ENCODE data around the gene HOXA6. TPM values are rescaled to one million over a fixed set of nuclear protein-coding genes. Genes with fewer than 3 reads are reported as not detected.

The HOXA6 gene
- total and polyA plus RNA-seq, 2 of the 4 experiments (the other 2 are of a cell fraction) = 1.4 to 1.8 TPM

DNA sequence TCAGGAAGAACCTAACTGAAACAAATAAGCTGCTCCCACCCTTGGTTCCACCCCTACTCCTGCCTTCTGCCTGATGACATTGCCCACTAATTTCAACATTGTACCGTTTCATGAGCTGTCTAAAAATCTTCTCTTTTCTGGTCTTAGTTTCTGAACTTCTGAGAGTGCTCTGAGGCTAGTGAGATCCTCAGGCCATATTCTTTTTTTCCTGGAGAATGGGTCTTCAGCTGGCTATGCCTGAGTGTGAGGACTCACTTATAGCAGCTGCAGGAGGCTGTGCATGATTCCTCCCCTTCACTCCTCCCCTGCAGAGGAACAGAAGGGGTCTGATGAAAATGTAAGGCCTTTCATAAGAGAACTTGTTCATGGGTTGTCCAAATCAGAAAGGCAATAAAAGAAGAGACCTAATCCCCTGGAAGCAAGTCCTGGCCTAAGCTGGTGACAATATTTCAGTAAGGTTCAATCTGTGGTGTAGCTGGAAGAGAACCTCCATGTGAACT lies 28.1 kb downstream of the HOXA6 start:
- H3K18ac ChIP-seq (ENCODE audit: low read depth, low read length) = peak overlapping the region; percentile 66
- dilution Hi-C loops (cut with HindIII; ENCODE audit: low sequenced_read_pairs, unreplicated experiment) (no loop called here), in situ Hi-C loops (cut with MboI; ENCODE audit: low sequenced_read_pairs) (no loop called here), intact Hi-C loops (cut with micrococcal nuclease) (no loop called here)
- H3K4ac ChIP-seq (ENCODE audit: low read depth, low read length) = peak overlapping the region; percentile 56
- DNase-seq = peak; percentile 26
- peak overlapping the region; percentile 40 for H2BK20ac ChIP-seq (ENCODE audit: low read depth, low read length)
- H3K36me3 ChIP-seq (ENCODE audit: control insufficient read depth, insufficient read depth, low read length) = peaks cover 9% of the 10 kb centered on the region; the same call in 1 of the 2 replicates
- no peak for TF ChIP-seq SMC3 (IDR thresholded peaks at IDR 0.05; ENCODE audit: low read depth, low read length)
- TF ChIP-seq, protein P1, sequence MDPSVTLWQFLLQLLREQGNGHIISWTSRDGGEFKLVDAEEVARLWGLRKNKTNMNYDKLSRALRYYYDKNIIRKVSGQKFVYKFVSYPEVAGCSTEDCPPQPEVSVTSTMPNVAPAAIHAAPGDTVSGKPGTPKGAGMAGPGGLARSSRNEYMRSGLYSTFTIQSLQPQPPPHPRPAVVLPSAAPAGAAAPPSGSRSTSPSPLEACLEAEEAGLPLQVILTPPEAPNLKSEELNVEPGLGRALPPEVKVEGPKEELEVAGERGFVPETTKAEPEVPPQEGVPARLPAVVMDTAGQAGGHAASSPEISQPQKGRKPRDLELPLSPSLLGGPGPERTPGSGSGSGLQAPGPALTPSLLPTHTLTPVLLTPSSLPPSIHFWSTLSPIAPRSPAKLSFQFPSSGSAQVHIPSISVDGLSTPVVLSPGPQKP (IDR thresholded peaks at IDR 0.05; ENCODE audit: borderline replicate concordance, low read depth, low read length) = no peak
- TF ChIP-seq MXI1 (IDR thresholded peaks at IDR 0.05; ENCODE audit: borderline replicate concordance, low read depth, low read length) = no peak
- no peak for TF ChIP-seq BHLHE40 (IDR thresholded peaks at IDR 0.05; ENCODE audit: low read depth, low read length)
- no peak for TF ChIP-seq CEBPB (IDR thresholded peaks at IDR 0.05; ENCODE audit: low read depth, low read length)
- TF ChIP-seq, protein P2, sequence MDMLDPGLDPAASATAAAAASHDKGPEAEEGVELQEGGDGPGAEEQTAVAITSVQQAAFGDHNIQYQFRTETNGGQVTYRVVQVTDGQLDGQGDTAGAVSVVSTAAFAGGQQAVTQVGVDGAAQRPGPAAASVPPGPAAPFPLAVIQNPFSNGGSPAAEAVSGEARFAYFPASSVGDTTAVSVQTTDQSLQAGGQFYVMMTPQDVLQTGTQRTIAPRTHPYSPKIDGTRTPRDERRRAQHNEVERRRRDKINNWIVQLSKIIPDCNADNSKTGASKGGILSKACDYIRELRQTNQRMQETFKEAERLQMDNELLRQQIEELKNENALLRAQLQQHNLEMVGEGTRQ (IDR thresholded peaks at IDR 0.05; ENCODE audit: low read depth, low read length) = no peak
- TF ChIP-seq MAFK (IDR thresholded peaks at IDR 0.05; ENCODE audit: low read depth, low read length) = no peak
- TF ChIP-seq POLR2A (IDR thresholded peaks at IDR 0.05; ENCODE audit: low read depth, low read length) = no peak
- no peak overlapping the region for H2AFZ ChIP-seq (replicated peaks; ENCODE audit: low read length, poor library complexity)
- H3K9ac ChIP-seq (ENCODE audit: low read depth, low read length) = peak overlapping the region; percentile 20; the same call in 1 of the 2 replicates
- peaks cover 7% of the 10 kb centered on the region; the same call in 1 of the 2 replicates for H3K9me1 ChIP-seq (ENCODE audit: insufficient read depth, low read length)
- peaks cover 29% of the 10 kb centered on the region for H3K4me1 ChIP-seq (ENCODE audit: control insufficient read depth, insufficient read depth, low read length)
- H3K27ac ChIP-seq (ENCODE audit: insufficient read depth, low read length) = peak overlapping the region; percentile 86; the same call in 1 of the 2 replicates
- no TSS peak for BruUV-seq (replicated peaks)
- peak overlapping the region; percentile 2 for H2BK5ac ChIP-seq (ENCODE audit: low read depth, low read length, poor library complexity, severe bottlenecking)
- peak overlapping the region; percentile 37 for H2AK5ac ChIP-seq (ENCODE audit: low read depth, low read length)
- no CpG with 5 or more reads among the region's 1 CpG for WGBS, 2 experiments (ENCODE audit: extremely low coverage in 2 of 2, insufficient read length in 1 of 2)
- H2BK15ac ChIP-seq (ENCODE audit: low read depth, low read length) = peak overlapping the region; percentile 81
- POLR2A ChIA-PET (ENCODE audit: unreplicated experiment) = interaction anchor here (0.7 to 0.9 kb wide), 2 partner anchors 8 to 14 kb away, joined by 3 read pairs; no protein-coding TSS in a partner anchor
- peak overlapping the region; percentile 37 for H4K5ac ChIP-seq (ENCODE audit: low read depth, low read length)
- peak overlapping the region; percentile 23; the same call in 1 of the 2 replicates for H3K4me2 ChIP-seq (ENCODE audit: low read depth, low read length)
- peak overlapping the region; percentile 80 for H3K23ac ChIP-seq (ENCODE audit: low read depth, low read length)
- H3K79me1 ChIP-seq (ENCODE audit: low read depth in 1 of 2, low read length in 2 of 2) = peaks cover 0 to 39% of the 10 kb centered on the region in 2 experiments; a peak in 3 of 4 replicates
- H3K4me3 ChIP-seq (ENCODE audit: insufficient read depth, low read depth, low read length) = no peak overlapping the region
- H2AK9ac ChIP-seq (replicated peaks; ENCODE audit: low read depth, low read length, poor library complexity) = no peak overlapping the region
- CTCF ChIA-PET = interaction anchor here (1.1 to 1.4 kb wide), 2 partner anchors 11 to 750 kb away, joined by 3 to 4 read pairs; partner anchors contain the start of gene HOXA4
- no peak overlapping the region; the same call in 1 of the 2 replicates for H3K56ac ChIP-seq (ENCODE audit: extremely low read depth, insufficient read depth, low read length)
- no peak for ATAC-seq (ENCODE audit: low read depth)
- peak overlapping the region; percentile 65 for H2BK120ac ChIP-seq (ENCODE audit: low read depth, low read length)
- no peaks in the 10 kb centered on the region for H3K9me3 ChIP-seq (ENCODE audit: control insufficient read depth, insufficient read depth, low read length)
- peak overlapping the region; percentile 41 to 77 for H4K8ac ChIP-seq (ENCODE audit: low read depth in 2 of 2, low read length in 2 of 2)
- H3K14ac ChIP-seq (replicated peaks; ENCODE audit: low read depth, low read length) = peak overlapping the region; percentile 8; the same call in 1 of the 2 replicates
- no peaks in the 10 kb centered on the region for H3K27me3 ChIP-seq (ENCODE audit: control insufficient read depth, insufficient read depth, low read length)
- peak overlapping the region; percentile 72 for H4K91ac ChIP-seq (ENCODE audit: insufficient read depth, low read depth, low read length)
- peaks cover 7% of the 10 kb centered on the region for H4K20me1 ChIP-seq (ENCODE audit: insufficient read depth, low read length)
